ENCODE results near the gene GINS2. TPM values are rescaled to one million over a fixed set of nuclear protein-coding genes. Genes with fewer than 3 reads are reported as not detected.

Gene GINS2
- total and polyA plus RNA-seq, 8 donors, result 0.87 to 3.6 (median 2.0) TPM; not detected in 1

DNA sequence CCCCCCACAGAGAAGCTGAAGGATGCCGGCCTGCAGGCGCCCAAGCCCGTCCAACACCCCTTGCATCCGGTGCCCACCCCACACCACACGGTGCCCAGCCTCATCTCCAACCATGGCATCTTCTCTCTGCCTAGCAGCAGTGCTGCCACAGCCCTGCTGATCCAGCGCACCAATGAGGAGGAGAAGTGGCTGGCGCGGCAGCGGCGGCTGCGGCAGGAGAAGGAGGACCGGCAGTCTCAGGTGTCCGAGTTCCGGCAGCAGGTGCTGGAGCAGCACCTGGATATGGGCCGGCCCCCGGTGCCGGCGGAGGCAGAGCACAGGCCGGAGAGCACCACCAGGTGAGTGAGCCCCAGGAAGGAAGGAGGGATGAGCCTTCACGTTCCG, 31.5 kb downstream of the GINS2 start:
- H3K4me1 ChIP-seq, result peaks cover 11 to 37% (median 25%) of the 10 kb centered on the region in 4 donors
- H3K4me3 ChIP-seq, result no peak overlapping the region
- 90 to 95% (median 92%) methylated on average over 16 to 21 of the region's 21 CpGs for WGBS, 5 donors
- peaks cover 82 to 89% (median 85%) of the 10 kb centered on the region in 4 donors for H3K36me3 ChIP-seq
- H3K27me3 ChIP-seq, result no peaks in the 10 kb centered on the region
- intact Hi-C loops (cut with DNase I; ENCODE audit: low total_unique reads), result no loop called here
- no peak overlapping the region for H3K27ac ChIP-seq
- TF ChIP-seq POLR2AphosphoS5 (IDR thresholded peaks at IDR 0.05) (no peak), POLR2A (IDR thresholded peaks at IDR 0.05) (no peak), EP300 (IDR thresholded peaks at IDR 0.05) (no peak)
- TF ChIP-seq, protein P1, sequence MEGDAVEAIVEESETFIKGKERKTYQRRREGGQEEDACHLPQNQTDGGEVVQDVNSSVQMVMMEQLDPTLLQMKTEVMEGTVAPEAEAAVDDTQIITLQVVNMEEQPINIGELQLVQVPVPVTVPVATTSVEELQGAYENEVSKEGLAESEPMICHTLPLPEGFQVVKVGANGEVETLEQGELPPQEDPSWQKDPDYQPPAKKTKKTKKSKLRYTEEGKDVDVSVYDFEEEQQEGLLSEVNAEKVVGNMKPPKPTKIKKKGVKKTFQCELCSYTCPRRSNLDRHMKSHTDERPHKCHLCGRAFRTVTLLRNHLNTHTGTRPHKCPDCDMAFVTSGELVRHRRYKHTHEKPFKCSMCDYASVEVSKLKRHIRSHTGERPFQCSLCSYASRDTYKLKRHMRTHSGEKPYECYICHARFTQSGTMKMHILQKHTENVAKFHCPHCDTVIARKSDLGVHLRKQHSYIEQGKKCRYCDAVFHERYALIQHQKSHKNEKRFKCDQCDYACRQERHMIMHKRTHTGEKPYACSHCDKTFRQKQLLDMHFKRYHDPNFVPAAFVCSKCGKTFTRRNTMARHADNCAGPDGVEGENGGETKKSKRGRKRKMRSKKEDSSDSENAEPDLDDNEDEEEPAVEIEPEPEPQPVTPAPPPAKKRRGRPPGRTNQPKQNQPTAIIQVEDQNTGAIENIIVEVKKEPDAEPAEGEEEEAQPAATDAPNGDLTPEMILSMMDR (IDR thresholded peaks at IDR 0.05), result no peak
- H3K9me3 ChIP-seq, result no peaks in the 10 kb centered on the region
- DNase-seq, result no peak

DNA sequence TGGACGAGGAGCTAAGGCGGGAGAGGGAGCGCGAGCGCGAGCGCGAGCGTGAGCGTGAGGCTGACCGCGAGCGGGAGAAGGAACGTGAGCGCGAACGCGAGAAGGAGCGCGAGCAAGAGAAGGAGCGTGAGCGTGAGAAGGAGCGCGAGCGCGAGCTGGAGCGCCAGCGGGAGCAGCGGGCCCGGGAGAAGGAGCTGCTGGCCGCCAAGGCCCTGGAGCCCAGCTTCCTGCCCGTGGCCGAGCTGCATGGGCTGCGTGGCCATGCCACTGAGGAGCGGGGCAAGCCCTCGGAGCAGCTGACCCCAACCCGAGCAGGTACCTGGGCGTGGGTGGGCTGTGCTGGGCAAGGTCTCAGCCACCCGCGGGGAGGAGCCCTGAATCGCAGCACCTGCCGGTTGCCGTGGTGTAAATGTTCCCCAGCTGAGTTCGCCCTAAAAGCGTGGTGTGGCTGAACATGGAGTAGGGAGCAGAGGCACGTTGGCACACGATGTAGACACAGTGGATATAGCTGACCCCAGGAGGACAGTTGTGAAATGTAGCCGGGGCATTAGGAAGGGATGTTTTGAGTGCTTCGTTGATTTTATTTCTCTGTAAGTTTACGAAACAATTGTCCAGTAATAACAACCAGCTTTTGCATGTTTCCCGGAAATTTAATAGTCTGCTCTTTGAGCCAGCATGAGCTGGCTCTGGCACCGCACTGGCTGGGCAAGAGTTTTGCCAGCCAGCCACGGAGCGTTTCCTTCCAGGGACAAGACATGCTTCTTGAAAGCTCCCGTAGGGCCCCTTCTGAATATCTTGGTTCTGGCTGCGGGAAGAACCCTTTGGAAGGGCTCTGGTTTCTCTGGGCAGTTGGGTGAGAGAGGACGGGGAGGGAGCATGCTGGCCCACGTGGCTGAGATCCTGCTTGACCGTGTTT, 32.1 kb downstream of the GINS2 start:
- WGBS, 5 donors, result 92 to 95% (median 92%) methylated on average over 57 to 59 of the region's 59 CpGs
- no peak for DNase-seq

DNA sequence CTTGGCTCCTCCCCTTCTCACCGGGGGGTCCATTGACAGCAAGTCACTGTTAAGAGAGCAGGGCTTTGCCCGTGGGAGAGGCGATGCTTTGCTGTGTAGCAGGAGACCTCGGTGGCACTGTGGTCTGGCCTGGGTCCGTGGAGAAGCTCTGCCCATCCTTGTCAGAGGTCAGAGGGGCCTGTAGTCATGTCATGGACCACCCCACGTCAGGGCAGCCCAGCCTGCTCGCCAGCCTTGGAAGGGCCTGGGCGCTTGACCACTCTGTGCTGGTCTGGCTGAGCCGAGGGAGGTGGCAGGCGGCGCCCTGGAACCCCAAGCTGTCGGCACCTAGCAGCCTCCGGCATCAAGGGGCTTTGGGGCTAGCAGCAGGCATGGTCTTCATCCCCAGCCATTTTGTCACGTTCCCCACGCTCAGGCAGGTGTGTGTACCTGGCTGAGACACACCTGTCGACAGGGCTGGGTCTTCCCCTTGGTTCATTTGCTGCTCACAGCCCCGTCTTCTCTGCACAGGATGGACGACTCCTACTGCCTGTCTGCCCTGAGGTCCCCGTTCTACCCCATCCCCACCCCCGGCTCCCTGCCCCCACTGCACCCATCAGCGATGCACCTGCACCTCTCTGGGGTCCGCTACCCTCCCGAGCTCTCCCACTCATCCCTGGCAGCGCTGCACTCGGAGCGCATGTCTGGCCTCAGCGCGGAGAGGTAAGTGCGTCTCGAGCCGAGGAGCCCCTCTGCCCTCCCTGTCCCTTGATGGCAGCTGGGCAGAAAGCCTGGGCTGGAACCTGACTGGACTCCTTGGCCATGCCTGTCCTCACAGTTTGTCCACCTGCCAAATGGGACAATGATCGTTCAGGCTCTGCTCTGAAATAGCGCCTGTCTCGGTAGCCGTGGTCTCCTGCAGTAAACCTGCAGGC, 33.3 kb downstream of the GINS2 start:
- Histone ChIP-seq H3K4me1 (peaks cover 27 to 55% (median 42%) of the 10 kb centered on the region in 4 donors), H3K9me3 (no peaks in the 10 kb centered on the region), H3K27me3 (no peaks in the 10 kb centered on the region), H3K27ac (no peak overlapping the region), H3K4me3 (no peak overlapping the region), H3K36me3 (peaks cover 64 to 78% (median 70%) of the 10 kb centered on the region in 4 donors)
- no peak for DNase-seq
- intact Hi-C loops (cut with DNase I; ENCODE audit: low total_unique reads), result no loop called here
- 89 to 92% (median 92%) methylated on average over 24 to 35 of the region's 35 CpGs for WGBS, 5 donors
- no peak for TF ChIP-seq POLR2A (IDR thresholded peaks at IDR 0.05)
- TF ChIP-seq POLR2AphosphoS5 (IDR thresholded peaks at IDR 0.05), result no peak
- no peak for TF ChIP-seq EP300 (IDR thresholded peaks at IDR 0.05)
- TF ChIP-seq, protein P1 (IDR thresholded peaks at IDR 0.05), result no peak

More for the DNA sequence above, 32.1 kb downstream of the GINS2 start:
- intact Hi-C loops (cut with DNase I; ENCODE audit: low total_unique reads), result no loop called here
- Histone ChIP-seq H3K4me1 (peaks cover 17 to 43% (median 31%) of the 10 kb centered on the region in 4 donors), H3K9me3 (no peaks in the 10 kb centered on the region), H3K36me3 (peaks cover 75 to 82% (median 78%) of the 10 kb centered on the region in 4 donors), H3K4me3 (no peak overlapping the region), H3K27me3 (no peaks in the 10 kb centered on the region), H3K27ac (no peak overlapping the region)
- no peak for TF ChIP-seq POLR2AphosphoS5 (IDR thresholded peaks at IDR 0.05)
- no peak for TF ChIP-seq EP300 (IDR thresholded peaks at IDR 0.05)
- TF ChIP-seq, protein P1 (IDR thresholded peaks at IDR 0.05), result no peak
- no peak for TF ChIP-seq POLR2A (IDR thresholded peaks at IDR 0.05)

All from stomach (tissue), 9 donors.